GM13977 (cell line): Measurements from ENCODE around the gene NRP1.

ENCODE experiments used
- DNase-seq: peaks from one replicate; pipeline ENCODE4 v3.0.0; 2012; ENCODE audit warnings: low spot score
- CTCF ChIP-seq: IDR thresholded peaks from 2 replicates; pipeline ENCODE4 v1.5.1; 2012; ENCODE audit warnings: mild to moderate bottlenecking, control low read depth; ENCODE audit not compliant: insufficient read depth; ENCODE audit errors: extremely low read depth, missing control alignments
- in situ Hi-C: fragments of 300-500 bp; cut with MboI; formaldehyde crosslinking; loops from one replicate; pipeline ENCODE4 v1.12.0; 2022; ENCODE audit warnings: low sequenced_read_pairs, low pct_unique_long_range_greater_than_20kb, mixed read lengths, inconsistent platforms; ENCODE audit not compliant: unreplicated experiment

The NRP1 gene

DNA sequence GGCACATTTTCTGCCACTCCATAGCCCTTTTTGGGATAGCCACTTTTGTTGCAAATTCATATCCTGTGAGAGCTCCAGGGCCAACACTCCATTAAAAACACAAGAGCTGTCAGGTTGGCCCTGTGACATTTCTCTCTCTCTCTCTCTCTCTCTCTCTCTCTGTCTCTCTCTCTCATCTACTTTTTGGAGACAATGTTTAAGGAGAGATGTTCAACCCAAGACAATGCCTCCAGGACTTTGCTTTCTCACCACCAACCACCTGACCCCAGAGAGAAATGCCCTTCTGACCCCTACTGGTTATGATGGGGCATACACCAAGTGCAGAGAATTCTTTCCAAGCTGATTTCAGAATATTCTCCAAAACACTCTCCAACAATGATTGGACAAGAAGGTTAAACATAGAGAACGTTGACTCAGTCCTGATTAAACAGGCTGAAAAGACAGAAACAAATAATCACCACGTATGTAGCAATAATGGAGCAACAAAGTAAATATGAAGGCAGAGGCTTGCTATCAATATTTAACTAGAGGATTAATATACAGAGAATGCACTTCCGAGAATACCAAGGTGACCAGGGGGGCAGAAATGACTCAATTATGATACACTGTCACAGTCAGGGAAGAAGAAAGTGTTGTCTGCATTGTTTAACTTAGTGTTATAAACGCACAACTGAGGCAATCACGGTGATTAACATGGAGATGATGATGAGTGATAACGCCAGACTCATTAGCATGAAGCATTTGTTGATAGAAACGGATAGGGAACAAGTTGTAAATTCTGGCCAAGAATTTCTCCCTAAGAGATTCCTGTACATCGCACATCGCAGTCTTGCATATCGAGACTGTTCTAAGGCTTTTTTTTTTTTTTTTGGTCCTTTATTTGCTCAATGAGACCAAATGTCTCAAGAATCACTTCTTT is 178.5 kb downstream of the NRP1 start:
- DNase-seq = peak; percentile 35
- in situ Hi-C loops = loop anchor here (25.0 kb wide), 1 partner anchor 369 kb away; no protein-coding TSS in a partner anchor
- peak; percentile 54 for TF ChIP-seq CTCF

DNA sequence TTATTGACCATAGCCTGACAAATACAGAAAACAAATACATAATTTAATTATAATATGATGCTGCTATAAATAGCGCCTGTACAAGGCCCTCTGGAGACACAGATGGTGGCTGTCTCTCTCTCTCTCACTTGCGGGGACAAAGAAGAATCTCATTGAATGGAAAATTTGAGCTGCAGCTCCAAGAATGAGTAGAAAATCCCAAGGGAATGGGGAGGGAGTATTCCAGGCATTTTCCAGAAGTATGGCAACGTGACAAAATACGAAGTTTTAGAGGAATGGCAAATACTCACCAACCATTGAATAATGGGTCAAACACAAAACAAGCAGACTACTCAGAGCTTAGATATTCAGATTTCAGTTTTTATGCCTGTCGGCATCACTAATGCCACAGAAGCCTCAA is 179.9 kb downstream of the NRP1 start:
- no peak for TF ChIP-seq CTCF
- no peak for DNase-seq
- in situ Hi-C loops = loop anchor here (25.0 kb wide), 1 partner anchor 367 kb away; no protein-coding TSS in a partner anchor

DNA sequence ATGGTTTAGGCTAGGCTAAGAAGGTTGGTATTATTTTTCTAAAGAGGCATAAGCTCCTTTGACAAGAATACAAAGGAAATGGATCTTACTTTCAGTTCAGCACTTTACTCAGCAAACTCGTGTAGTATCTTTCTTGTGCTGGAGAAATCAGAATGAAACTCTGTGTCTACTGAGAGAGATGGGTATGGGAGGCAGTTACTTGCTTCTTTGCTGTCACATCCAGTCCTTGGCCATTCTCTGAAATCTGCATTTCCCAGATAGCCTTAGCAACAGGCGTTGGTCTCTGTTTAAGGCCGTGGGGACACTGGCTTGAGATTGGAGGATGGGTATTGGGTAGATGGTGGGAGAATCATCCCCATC is 180.5 kb downstream of the NRP1 start:
- no peak for TF ChIP-seq CTCF
- in situ Hi-C loops = loop anchor here (25.0 kb wide), 1 partner anchor 367 kb away; no protein-coding TSS in a partner anchor
- no peak for DNase-seq

GRCh38 chr10:33153251-33153967 is 181.1 kb downstream of the NRP1 start:
- no peak for DNase-seq
- in situ Hi-C loops = loop anchor here (25.0 kb wide), 1 partner anchor 366 kb away; no protein-coding TSS in a partner anchor
- TF ChIP-seq CTCF = no peak

GRCh38 chr10:33152750-33153149 is 181.7 kb downstream of the NRP1 start:
- no peak for TF ChIP-seq CTCF
- DNase-seq = no peak
- in situ Hi-C loops = loop anchor here (25.0 kb wide), 1 partner anchor 365 kb away; no protein-coding TSS in a partner anchor

- DNase-seq = no peak
- no peak for TF ChIP-seq CTCF
- in situ Hi-C loops = loop anchor here (25.0 kb wide), 1 partner anchor 365 kb away; no protein-coding TSS in a partner anchor
These were observed 182.3 kb downstream of the NRP1 start for GRCh38 chr10:33152146-33152545.
